NCI-H510A (cell line): Measurements from ENCODE around the gene CLTC.
"Not testable (repeated sequence)": the region's sequence is repeated elsewhere in the genome, so short reads cannot be mapped to it uniquely, and the experiment has no call there.

Source experiments
- DNase-seq: peaks from one replicate; lab custom pipeline; 2025; lab: John Stamatoyannopoulos, UW

Gene CLTC

DNA sequence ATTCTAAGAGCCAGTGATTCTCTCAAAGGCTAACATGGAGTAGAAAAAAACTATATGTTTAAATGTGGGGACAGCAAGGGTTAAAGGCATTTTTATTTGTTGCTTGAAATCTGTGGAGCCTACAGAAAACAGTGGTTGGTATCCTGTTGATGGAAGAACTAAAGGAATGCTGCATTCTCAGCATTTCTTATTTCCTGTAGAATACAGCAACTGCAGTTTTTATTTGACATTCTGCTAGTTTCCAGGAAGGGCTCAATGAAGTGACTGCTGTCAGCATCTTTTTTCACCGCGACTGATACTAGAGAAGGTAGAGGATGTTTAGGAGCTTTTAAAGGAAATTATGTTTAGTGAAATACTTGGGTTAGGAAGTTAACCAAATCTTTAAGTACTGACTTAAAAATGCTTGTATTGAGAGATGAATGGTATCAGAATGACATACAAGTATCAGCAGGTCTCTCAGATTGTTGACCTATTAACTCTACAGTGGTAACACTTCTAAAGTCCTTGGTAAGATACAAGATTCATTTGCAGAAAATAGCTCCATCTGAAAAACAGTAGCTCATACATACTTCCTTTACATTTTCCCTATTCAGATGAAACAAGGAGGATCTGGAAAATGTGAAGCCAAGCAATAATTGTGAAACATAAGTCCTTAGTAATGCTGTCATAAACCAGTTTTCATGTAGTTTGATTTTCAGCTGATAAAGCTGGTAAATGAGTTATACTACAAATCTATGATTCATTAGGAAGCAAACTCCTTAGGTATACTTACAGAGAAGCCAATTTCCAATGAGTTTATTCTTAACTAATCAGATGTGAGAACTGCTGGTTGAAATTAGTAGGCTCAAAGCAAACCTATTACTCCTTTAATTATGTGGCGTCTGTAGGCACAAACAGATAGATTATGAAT lies 15.2 kb downstream of the CLTC start:
- DNase-seq, result no peak

DNA sequence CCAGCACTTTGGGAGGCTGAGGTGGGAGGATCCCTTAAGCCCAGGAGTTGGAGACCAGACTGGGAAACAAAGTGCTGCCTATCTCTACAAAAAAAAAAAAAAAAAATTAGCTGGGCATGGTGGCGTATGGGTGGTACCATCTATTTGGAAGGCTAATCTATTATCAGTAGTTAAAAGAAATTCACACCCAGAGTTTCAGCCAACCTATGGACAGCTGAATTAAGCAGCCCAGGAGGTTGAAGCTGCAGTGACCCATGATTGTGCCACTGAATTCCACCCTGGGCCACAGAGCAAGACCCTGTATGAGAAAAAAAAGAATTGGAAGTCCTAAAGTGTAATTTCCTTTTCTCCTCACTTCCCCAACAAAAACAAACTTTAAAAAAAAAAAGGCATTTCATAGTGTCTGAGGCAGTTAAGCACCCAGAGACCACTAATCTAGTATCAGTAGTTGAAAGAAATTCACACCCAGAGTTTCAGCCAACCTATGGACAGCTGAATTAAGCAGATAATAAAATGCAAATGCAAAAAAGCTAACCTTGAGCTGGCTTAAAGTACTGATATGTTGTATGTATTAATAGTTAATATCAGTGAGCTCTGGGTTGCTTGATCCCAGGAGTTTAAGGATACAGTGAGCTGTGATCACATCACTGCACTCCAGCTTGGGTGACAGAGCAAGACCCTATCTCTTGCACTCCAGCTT lies 18.1 kb downstream of the CLTC start:
- DNase-seq, result no peak

DNA sequence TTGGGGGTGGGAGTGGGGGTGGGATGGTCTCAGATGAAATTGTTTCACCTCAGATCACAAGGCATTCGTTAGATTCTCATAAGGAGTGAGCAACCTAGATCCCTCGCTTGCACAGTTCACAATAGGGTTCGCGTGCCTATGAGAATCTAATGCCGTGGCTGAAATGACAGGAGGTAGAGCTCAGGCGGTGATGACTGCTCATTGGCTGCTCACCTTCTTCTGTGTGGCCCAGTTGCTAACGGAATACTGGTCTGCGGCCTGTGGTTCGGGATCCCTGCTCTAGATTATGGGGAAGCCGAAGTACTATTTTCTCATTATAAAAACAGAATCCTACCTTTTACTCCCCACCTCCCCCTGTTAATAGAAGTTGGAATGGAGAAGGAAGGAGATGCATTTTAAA lies 18.9 kb downstream of the CLTC start:
- no peak for DNase-seq

DNA sequence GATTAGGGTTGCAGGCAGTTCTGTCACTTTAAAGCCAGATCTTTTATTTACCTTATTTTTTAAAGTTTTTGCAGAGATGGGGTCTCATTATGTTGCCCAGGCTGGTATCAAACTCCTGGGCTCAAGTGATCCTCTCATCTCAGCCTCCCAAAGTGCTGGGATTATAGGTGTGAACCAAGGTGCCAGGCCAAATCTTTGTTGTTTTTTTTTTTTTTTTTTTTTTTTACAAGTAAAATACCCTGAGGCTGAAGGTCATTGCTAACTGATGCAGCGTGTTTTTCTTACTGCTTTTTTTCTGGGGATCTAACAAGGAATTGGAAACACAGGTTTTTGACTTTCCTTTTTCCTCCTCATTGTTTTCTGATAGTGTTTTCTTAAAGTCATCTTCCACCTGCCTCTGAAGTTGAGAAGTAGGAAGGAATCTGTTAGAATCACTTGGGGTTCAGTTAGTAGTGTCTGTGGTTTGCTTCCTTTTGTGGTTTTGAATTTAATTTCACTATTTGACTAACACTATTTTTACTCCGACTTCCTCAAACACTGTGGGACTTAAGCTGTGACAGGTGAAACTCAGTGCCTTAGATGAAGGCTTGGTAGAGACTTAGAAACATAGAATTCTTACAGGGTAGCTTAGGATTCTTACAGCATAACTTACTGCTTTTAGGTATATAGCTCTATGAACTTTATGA lies 22.2 kb downstream of the CLTC start:
- no peak for DNase-seq

DNA sequence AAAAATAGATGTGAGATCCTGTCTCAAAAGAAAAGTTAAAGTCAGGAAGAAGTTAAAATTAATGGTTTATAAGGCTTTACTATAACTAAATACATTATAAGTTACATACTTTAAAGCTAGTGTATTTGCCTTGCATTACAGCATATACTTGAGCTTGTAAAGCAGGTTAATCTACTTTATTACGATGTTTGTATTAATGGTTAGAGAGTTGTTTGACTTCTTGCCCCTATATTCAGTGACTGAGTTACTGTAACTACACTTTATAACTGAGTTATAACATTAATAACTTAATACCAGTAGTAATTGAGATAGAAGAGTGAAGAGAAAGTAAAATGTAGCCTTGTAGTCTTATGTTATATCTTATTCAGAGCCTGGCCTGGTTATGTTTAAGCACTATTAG lies 22.9 kb downstream of the CLTC start:
- no peak for DNase-seq

DNA sequence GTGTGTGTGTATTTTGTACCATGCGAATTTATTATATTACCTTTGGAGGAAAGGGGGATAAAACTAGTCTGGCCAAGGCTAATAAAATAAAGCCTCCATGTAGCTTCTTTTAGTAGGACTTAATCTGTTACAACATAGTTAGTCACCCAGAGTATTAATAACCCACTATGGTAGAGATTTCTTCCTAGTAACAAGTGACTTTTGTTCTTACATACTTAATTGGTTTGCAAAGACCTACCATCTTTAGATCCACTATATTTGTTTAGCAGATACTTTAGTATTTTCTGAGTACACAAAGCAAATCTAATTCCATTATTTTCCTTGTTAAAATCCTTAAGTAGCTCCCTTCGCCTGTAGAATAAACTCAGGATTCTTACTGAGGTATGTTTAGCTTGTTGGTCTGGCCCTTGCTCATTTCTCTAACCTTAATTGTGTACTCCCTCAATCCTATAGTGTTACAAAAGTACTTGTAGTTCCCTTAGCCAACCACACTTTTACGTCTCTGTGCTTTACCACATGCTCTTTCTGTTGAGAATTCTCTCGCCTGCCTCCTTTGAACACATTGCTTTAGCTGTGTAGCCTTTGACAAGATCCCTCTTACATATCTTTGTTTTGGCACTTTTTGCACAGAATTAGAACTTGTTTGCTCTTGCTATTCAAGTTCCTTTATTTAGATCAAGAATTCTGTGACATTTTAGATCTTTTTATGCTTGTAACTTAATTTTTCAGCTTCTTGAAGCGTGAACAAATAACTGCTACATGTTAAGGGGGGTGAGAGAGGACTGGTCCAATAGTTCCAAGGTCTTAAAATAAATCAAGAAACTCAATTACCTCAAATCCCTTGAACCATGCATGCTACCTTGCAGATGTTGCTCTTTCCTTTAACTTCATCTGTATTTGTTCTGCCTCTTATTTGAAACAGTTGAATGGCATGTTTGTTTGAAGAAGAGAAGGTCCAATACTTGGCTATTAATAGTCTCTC lies 23.8 kb downstream of the CLTC start:
- DNase-seq, result no peak

DNA sequence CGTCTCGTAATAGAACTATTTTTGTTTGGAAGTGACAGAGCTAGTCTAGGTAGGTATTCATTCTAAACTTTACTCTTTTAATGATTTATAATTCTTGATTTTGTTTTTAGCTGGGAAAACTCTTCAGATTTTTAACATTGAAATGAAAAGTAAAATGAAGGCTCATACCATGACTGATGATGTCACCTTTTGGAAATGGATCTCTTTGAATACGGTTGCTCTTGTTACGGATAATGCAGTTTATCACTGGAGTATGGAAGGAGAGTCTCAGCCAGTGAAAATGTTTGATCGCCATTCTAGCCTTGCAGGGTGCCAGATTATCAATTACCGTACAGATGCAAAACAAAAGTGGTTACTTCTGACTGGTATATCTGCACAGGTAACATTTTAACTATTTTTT lies 27.6 kb downstream of the CLTC start:
- DNase-seq, result no peak

DNA sequence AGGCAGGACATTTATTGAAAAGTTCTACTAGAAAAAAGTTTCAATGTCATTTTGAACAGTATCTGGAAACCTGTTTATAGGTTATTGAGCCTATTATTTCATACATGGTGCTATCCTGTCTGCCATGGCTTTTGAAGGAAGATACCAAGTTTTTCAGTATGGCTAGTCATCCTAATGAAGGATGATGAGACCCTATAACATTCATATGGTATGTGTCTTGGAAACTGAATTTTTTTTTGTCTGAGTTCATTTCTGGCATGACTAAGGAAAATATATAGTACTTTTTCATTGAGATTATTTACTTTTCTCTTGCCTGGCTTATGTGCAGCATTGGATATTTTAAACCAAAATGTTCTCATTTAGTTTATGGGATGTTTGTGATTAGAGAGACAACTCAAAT lies 30.2 kb downstream of the CLTC start:
- no peak for DNase-seq

DNA sequence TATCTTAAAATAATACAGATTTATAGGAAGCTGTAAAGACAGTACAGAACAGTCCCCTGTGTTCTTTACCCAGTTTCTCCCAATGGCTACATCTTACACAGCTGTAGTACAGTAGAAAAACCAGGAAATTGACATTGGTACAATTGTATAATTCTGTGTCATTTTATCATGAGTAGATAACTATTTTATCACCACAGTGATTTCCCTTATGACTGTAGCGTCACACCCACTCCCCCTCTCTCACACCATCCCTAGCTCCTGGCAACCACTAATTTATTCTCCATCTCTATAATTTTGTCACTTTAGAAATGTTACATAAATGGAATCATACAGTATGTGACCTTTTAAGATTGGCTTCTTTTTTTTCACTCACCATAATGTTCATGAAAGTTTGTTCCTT lies 30.9 kb downstream of the CLTC start:
- no peak for DNase-seq

DNA sequence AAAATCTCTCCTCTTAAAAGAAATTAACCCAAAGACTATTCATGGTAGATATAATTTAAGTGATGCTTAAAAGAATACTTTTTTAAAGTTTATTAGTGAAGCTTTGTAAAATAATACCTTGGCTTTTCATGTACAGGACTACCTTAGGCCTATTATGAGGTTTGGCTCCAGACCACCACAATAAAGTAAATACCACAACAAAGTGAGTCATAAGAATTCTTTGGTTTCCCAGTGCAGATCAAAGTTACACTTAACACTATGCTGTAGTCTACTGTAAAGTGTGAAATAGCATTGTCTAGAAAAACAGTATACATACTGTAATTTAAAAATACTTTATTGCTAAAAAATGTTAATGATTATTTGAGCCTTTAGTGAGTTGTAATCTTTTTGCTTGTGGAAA lies 31.7 kb downstream of the CLTC start:
- no peak for DNase-seq

DNA sequence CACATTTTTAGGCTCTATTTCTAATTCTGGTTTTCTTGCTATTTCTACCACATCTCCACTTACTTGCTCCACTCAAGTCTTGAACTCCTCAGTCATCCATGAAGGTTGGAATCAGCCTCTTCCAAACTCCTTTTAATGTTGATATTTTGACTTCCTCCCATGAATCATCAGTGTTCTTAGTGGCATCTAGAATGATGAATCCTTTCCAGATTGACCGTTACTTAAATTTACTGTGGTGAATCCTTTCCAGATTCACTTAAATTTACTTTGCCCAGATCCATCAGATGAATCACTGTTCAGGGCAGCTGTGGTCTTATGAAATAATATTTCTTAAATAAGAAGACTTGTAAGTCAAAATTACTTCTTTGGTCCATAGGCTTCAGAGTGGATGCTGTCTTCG lies 32.4 kb downstream of the CLTC start:
- DNase-seq, result no peak

DNA sequence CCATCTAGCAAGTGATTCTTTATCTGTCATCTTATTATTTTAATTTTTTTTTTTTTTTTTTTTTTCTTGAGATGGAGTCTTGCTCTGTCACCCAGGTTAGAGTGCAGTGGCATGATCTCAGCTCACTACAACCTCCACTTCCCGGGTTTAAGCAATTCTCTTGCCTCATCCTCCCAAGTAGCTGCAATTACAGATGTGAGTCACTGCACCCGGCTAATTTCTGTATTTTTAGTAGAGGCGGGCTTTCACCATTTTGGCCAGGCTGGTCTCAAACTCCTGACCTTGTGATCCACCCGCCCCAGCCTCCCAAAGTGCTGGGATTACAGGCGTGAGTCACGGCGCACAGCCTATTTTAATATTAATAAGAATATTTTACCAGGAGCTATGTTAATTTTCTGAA lies 36.9 kb downstream of the CLTC start:
- DNase-seq, result not testable (repeated sequence)

DNA sequence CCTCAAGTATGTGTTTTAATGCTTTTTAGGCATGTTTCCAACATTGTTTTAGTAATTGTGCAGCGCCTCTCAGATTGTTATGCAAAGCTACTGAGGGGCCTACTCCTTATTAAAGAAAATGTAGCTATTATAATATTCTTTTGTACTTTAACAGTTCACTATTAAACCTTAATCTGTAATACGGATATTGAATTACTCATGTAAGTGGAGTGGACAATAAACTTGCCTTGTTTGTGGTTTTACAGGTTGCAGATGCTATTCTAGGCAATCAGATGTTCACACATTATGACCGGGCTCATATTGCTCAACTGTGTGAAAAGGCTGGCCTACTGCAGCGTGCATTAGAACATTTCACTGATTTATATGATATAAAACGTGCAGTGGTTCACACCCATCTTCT lies 46.5 kb downstream of the CLTC start:
- no peak for DNase-seq

DNA sequence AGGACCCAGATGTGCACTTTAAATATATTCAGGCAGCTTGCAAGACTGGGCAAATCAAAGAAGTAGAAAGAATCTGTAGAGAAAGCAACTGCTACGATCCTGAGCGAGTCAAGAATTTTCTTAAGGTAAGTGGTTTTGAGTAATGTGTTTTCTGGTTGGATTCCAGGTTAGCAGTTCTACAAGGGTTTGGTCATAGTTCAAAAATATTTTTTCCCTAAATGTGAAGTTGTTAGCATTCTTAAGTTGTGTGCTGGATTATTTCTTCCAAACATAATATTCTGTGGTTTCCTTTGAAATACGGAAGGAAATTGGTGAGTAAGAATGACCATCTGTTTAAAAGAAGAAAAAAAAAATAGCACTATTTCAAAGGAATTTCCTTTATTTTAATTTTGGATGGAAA lies 49.1 kb downstream of the CLTC start:
- DNase-seq, result no peak

DNA sequence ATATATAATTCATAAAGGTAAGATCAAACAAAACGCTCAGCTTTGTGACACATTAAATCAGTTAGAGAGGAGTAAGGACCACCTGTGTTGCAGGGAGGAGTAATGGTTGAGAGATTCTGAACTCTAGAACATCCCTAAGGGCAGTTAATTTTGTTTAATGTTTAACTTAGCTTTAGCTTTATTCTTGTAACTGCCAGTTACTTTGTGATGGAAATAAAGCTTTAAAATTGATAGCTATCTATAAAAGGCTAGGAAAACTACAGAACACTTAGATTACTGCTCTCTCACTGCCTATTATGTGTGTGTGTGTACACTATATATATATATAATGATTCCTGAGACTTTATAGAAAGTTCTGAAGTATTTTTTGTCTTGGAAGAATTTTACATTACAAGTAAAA lies 49.7 kb downstream of the CLTC start:
- no peak for DNase-seq

DNA sequence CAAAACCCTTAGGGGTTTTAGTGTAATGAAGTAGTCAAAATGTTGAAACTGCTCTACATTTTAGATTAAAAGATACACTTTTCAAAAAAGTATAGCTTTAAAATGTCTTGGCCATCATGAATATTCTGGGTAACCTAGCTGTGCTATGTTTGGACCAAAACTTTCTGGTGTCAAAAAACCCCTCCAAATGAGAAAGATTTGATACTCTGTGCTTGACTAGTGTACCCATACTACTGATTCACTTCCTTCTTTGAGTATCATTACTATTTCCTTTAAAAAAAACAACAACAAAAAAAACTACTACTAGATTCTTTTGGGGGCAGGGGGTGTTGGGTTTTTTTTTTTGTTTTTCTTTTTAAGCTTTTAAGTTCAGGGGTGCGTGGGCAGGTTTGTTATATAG lies 50.2 kb downstream of the CLTC start:
- no peak for DNase-seq

DNA sequence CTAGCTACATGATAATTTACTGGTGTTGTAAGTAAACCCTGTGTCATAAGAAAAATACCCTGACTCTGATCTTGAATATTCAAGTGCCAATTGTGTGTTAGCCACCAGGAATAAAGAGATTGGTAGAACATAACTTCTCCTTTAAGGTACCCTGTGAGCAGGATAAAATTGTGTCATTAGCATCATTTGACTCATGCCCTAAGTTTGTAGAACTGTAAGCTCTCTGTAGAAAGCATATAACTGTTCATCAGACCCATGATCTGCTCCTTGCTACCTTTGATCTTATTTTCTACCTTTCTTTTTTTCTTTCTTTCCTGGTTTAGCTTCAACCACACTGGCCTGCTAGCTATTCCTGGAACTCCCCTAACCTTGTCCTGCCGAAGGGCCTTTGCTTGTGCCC lies 51.7 kb downstream of the CLTC start:
- no peak for DNase-seq

DNA sequence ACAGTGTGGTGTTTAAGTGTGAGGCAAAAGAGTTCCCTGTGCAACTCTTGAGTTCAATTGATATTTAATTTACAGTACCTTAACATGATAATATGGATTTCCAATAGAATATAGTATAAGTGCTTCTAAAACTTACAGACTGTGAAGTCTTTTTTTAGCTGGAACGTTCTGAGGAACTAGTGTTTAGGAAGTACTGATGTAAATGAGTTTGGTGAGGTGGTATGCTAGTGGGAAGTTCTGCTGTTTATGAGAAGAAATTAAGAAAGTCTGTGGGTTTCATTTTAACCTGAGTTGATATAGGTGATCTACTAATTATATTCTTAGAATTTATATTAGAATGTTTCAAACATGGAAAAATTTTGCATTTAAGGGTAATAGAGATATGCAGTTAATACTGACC lies 55.5 kb downstream of the CLTC start:
- DNase-seq, result no peak

DNA sequence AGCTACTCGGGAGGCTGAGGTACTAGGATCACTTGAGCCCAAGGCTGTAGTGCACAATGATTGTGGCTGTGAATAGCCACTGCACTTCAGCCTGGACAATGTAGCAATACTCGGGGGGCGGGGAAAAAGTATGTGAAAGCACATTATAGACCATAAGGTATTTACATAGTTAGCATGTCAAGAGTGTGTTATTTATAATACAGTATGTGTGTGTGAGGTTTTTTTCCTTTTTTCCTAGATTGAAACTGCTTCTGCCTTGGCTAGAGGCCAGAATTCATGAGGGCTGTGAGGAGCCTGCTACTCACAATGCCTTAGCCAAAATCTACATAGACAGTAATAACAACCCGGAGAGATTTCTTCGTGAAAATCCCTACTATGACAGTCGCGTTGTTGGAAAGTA lies 57.0 kb downstream of the CLTC start:
- DNase-seq, result no peak

DNA sequence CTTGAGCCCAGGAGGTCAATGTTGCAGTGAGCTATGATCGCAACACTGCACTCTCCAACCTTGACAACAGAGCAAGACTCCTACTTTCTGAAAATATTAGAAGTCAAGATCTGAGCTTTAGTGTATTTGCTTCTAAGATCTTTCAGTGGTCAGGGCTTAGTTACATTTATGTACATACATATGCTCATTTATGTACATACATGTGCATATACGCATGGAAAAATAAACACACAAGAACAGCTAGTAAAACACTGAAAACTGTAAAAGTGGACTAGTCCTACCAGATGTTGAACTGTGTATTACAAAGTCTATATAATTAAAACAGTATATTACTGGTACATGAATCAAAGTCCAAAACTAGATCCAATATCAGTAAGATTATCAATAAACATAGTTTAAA lies 59.2 kb downstream of the CLTC start:
- no peak for DNase-seq

DNA sequence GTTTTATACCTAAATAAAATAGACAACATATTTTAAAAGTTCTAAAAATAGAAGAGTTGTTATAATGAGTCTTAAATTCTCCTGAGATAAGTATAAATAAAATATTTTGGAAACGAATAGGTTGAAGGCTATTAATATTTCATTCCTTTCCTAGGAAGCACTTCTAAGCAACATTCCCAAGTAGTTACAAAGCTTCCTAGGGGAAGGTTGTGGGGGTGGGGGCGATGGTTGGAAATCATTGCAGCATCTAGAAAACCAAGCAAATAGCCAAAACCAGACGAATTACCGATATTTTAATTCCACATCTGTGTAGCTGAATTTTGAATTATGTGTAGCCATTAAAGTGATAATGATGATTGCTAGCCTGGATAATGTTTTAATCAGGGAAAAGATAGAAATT lies 60.6 kb downstream of the CLTC start:
- no peak for DNase-seq

DNA sequence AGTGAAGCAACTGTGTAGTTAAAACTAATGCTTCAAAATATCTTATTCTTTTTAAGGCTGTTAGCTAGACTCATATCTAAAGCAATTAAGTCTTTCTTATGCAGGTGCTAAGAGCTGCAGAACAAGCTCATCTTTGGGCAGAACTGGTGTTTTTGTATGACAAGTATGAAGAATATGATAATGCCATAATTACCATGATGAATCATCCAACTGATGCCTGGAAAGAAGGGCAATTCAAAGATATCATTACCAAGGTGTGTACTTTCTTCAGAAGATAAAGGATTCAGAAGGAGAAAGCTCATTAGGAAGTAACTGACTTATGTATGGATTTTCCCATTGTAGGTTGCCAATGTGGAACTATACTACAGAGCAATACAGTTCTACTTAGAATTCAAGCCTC lies 63.6 kb downstream of the CLTC start:
- no peak for DNase-seq
